ENCODE results near the gene PRKCE.

GRCh38 chr2:45707661-45708060 lies 56.2 kb downstream of the PRKCE start:
- TF ChIP-seq NFIC (IDR thresholded peaks at IDR 0.05; ENCODE audit: borderline replicate concordance): no peak
- no peak for TF ChIP-seq CTCF (IDR thresholded peaks at IDR 0.05)
- TF ChIP-seq USF1 (IDR thresholded peaks at IDR 0.05; ENCODE audit: borderline replicate concordance, low read depth): no peak
- no peak for TF ChIP-seq FOXJ3 (CRISPR knock-in tag; IDR thresholded peaks at IDR 0.05)
- no peak for TF ChIP-seq FOXM1 (IDR thresholded peaks at IDR 0.05; ENCODE audit: low read depth)
- TF ChIP-seq EZH2phosphoT487 (IDR thresholded peaks at IDR 0.05; ENCODE audit: borderline replicate concordance, low read depth): no peak
- no peak for TF ChIP-seq SMC3 (IDR thresholded peaks at IDR 0.05; ENCODE audit: low read depth, low read length)
- no peak for TF ChIP-seq MAX (IDR thresholded peaks at IDR 0.05; ENCODE audit: low read depth)

Measured in SK-N-SH (cell line).